HFFc6 (cell line): Measurements from ENCODE around the gene LIMD2. TPM values are rescaled to one million over a fixed set of nuclear protein-coding genes. Genes with fewer than 3 reads are reported as not detected.
A peak's percentile ranks its signal among the peaks of the same experiment; 100 is the strongest.

Source experiments
- DNase-seq: peaks from one replicate; pipeline ENCODE4 v3.0.0-alpha.2; 2018
- H3K27ac Mint-ChIP-seq: 2 replicates; pipeline ENCODE4 v1.8.0; 2020; ENCODE audit warnings: mild to moderate bottlenecking, mixed read lengths
- H3K27me3 Mint-ChIP-seq: 2 replicates; pipeline ENCODE4 v1.8.0; 2021; ENCODE audit warnings: mild to moderate bottlenecking, moderate library complexity, mixed read lengths; ENCODE audit not compliant: insufficient read depth
- H3K36me3 Mint-ChIP-seq: 2 replicates; pipeline ENCODE4 v1.8.0; 2021; ENCODE audit warnings: low read depth, mixed read lengths
- H3K4me1 Mint-ChIP-seq: 2 replicates; pipeline ENCODE4 v1.8.0; 2020; ENCODE audit warnings: low read depth, mixed read lengths
- H3K4me3 Mint-ChIP-seq: 2 replicates; pipeline ENCODE4 v1.8.0; 2020; ENCODE audit warnings: mild to moderate bottlenecking, moderate library complexity, mixed read lengths
- H3K9me3 Mint-ChIP-seq: 2 replicates; pipeline ENCODE4 v1.8.0; 2020; ENCODE audit warnings: mild to moderate bottlenecking, mixed read lengths
- CTCF ChIP-seq: fragments of 200-600 bp; sonication (generic); IDR thresholded peaks from 2 replicates; pipeline ENCODE4 v1.5.0; 2021; ENCODE audit warnings: antibody characterized with exemption, mild to moderate bottlenecking
- total RNA-seq, 6 experiments: library from RNA; stranded (reverse); fragmentation: NEBNext Ultra II Directional; extraction: Animal tissue kit (Norgen Biotek cat#: 25700); gene quantifications; 2 replicates in 1 of 6; 3 replicates in 5 of 6; pipeline ENCODE4 v1.2.3, GENCODE V29; 2021

LIMD2 gene
- total RNA-seq, 6 experiments from 2014 or later = 1.7 to 5.8 (median 4.1) TPM

- no peak overlapping the region for H3K4me3 Mint-ChIP-seq
- DNase-seq = no peak
- H3K9me3 Mint-ChIP-seq = no peaks in the 10 kb centered on the region
- H3K4me1 Mint-ChIP-seq = no peaks in the 10 kb centered on the region
- H3K27ac Mint-ChIP-seq = no peak overlapping the region
- H3K36me3 Mint-ChIP-seq = peaks cover 11% of the 10 kb centered on the region; the same call in 1 of the 2 replicates
- TF ChIP-seq CTCF = no peak
- H3K27me3 Mint-ChIP-seq = peaks cover 4% of the 10 kb centered on the region; the same call in 1 of the 2 replicates
These were observed 3.8 kb upstream of the LIMD2 start for GRCh38 chr17:63703556-63704258.

- Mint-ChIP-seq H3K4me1 (no peaks in the 10 kb centered on the region), H3K4me3 (no peak overlapping the region), H3K27ac (no peak overlapping the region), H3K9me3 (no peaks in the 10 kb centered on the region), H3K27me3 (peaks cover 7% of the 10 kb centered on the region; the same call in 1 of the 2 replicates), H3K36me3 (peaks cover 9% of the 10 kb centered on the region; the same call in 1 of the 2 replicates)
- TF ChIP-seq CTCF = no peak
- no peak for DNase-seq
These were observed 3.1 kb upstream of the LIMD2 start for GRCh38 chr17:63703029-63703428.

DNA sequence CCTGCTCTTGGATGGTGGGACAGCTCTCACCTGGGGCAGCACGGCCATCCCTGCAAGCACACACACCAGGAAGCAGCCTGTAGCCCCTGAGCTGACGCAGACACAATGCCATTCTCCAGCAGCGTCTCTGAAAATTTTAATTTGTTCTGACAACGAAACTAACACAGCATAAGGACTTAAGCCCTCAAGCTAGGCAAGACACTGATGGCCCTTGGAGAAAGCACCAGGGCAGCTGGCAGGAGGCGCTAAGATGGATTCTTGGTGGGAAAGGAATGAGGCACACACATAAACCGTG is 2.7 kb upstream of the LIMD2 start:
- Mint-ChIP-seq H3K36me3 (peaks cover 9% of the 10 kb centered on the region; the same call in 1 of the 2 replicates), H3K4me3 (no peak overlapping the region), H3K27me3 (peaks cover 7% of the 10 kb centered on the region), H3K27ac (no peak overlapping the region), H3K4me1 (no peaks in the 10 kb centered on the region), H3K9me3 (no peaks in the 10 kb centered on the region)
- no peak for TF ChIP-seq CTCF
- DNase-seq = no peak

- H3K4me1 Mint-ChIP-seq = no peaks in the 10 kb centered on the region
- H3K27me3 Mint-ChIP-seq = peaks cover 7% of the 10 kb centered on the region
- peak overlapping the region; percentile 43; the same call in 1 of the 2 replicates for H3K4me3 Mint-ChIP-seq
- H3K9me3 Mint-ChIP-seq = no peaks in the 10 kb centered on the region
- peaks cover 9% of the 10 kb centered on the region; the same call in 1 of the 2 replicates for H3K36me3 Mint-ChIP-seq
- no peak overlapping the region for H3K27ac Mint-ChIP-seq
- DNase-seq = no peak
- TF ChIP-seq CTCF = no peak
These were observed 2.2 kb upstream of the LIMD2 start for GRCh38 chr17:63701868-63702720.

- no peaks in the 10 kb centered on the region for H3K9me3 Mint-ChIP-seq
- peaks cover 9% of the 10 kb centered on the region; the same call in 1 of the 2 replicates for H3K36me3 Mint-ChIP-seq
- no peak for TF ChIP-seq CTCF
- peaks cover 7% of the 10 kb centered on the region for H3K27me3 Mint-ChIP-seq
- no peaks in the 10 kb centered on the region for H3K4me1 Mint-ChIP-seq
- DNase-seq = no peak
- H3K4me3 Mint-ChIP-seq = peak overlapping the region; percentile 43; the same call in 1 of the 2 replicates
- H3K27ac Mint-ChIP-seq = no peak overlapping the region
These were observed 1.5 kb upstream of the LIMD2 start for GRCh38 chr17:63701456-63701820.
